Suppressor macrophage (primary cell): Measurements from ENCODE around the gene KDM4F.
"Not testable (repeated sequence)": the region's sequence is repeated elsewhere in the genome, so short reads cannot be mapped to it uniquely, and the experiment has no call there.

Experiments
- DNase-seq, 4 experiments: peaks; one replicate each; pipeline ENCODE4 v3.0.0-alpha.2; 2020 to 2022
- total RNA-seq, 17 experiments: gene quantifications; one replicate each; lab custom pipeline; 2026; ENCODE audit warnings: mixed read lengths in 6 of 17, inconsistent platforms in 3 of 17; lab: John Stamatoyannopoulos, UW

KDM4F gene
- total RNA-seq = 0 to 0.88 (median 0) reads per million in 17 experiments

GRCh38 chr11:95049122-95049521 lies at the start of gene KDM4F:
KDM4F (plus strand) TSS chr11:95049422.
- not testable (repeated sequence) for DNase-seq

DNA sequence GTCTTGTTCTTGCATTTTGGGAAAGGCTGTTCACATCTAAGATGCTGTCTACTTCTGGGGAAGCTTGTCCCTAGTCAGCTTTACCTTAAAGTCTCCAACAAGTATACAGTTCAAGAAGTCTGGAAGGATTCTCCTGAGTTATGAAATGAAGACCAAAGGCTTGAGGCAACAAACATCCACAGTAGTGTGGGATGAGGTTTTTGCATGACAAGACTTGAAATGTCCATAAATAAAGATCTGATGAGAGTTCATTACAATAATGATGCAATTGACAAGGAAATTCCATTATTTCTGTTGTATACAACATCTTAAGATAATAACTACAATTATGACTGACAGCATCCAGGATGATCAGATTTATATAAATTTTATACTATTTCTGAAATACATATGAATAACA lies 45.5 kb upstream of the KDM4F start:
- DNase-seq = no peak

DNA sequence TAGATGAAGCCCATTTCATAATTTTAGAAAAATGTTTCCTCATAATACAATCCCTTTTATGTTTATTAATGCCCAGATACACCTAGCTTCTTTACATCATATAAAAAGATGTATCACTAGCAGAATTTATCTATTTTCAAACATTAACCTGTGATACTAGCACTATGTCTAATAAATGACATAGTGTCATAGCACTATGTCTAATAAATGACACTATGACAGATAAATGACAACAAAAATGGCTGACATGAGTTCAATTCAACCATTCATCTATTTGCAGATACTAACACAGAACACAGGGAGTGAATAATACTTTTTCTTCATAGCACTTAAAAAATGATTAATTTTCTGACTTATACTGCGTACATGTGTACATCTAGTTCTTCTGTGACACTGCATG lies 43.6 kb upstream of the KDM4F start:
- DNase-seq = no peak

DNA sequence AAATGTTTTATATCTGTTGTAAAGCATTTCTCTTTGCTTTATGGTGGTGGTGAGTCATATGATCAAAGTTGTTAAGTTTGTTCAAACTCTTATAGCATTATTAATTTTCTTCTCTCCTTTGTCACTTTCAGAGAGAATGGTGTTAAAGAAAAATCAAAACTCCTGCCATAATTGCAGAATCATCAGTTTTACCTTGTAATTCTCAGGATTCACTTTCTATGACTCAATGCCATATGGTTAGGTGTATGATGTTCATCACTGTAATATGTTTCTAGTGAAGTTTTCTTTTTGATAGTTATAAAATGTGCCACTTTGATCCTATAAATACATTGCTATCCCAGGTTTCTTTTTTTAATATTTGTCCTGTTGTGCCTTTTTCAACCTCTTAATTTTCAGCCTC lies 37.8 kb upstream of the KDM4F start:
- DNase-seq = no peak

DNA sequence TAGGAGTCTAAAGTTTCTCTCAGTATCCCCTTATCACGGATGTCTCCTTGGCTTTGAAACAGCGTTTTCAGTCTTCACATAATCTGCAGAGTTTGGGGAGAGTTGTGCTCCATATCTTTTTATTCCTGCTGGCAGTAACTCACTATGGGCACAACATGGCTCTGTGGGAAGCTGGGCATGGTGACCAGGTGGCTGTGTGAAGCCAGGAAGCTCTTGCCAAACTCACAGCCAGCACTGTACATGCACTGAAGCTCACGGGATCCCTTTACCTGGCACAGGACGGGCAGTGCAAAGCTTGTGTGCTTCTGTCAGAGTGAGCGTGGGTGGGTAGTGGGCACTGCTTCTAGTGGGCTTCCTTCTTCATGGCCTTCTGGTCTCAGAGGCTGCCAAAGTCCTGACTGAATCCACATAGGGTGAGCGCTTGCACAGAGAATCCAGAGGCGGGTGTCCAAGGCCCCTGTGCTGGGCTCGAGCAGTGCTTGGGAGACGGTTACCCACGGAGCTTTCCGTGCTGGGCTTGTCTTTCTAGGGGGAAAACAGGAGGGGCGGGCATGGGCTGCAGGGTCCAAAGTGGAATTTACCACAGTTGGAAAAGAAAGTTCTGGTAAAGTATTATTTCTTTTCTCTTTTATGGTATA lies 34.9 kb upstream of the KDM4F start:
- DNase-seq = no peak

DNA sequence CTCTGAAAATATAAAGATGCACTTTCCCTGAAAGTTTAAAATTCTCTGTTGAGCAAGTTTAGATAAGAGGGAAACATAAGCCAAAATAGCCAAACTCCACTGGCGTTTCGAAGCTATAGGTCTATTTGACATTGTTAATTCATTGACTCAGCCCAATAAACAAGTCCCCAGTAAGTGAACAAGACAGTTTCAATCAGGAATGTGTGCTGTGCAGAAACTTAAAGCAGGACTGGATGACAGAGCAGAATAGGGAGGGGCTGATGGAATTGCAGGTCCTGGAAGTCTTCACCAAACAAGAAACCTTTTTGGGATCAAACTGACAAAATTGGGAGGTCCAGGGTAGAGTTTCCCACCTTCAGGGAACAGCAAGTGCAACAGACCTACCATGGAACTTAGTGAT lies 33.1 kb upstream of the KDM4F start:
- DNase-seq = no peak

GRCh38 chr11:95021468-95021867 lies 27.8 kb upstream of the KDM4F start:
- DNase-seq = not testable (repeated sequence)

- no peak for DNase-seq
These were observed 24.3 kb upstream of the KDM4F start, which contains the start of gene KDM4E for GRCh38 chr11:95024958-95025357. KDM4E (plus strand) TSS chr11:95025258; CDS start chr11:95025558, 300 bp downstream.

DNA sequence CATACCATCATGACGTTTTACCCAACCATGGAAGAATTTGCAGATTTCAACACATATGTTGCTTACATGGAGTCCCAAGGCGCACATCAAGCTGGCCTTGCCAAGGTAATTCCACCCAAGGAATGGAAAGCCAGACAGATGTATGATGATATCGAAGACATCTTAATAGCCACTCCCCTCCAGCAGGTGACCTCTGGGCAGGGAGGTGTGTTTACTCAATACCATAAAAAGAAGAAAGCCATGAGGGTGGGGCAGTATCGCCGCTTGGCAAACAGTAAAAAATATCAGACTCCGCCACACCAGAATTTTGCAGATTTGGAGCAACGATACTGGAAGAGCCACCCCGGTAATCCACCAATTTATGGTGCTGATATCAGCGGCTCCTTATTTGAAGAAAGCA lies 23.6 kb upstream of the KDM4F start:
- not testable (repeated sequence) for DNase-seq

- DNase-seq = peak in 1 of 4 experiments; percentile 4
These were observed 20.9 kb upstream of the KDM4F start for GRCh38 chr11:95028357-95028756.

DNA sequence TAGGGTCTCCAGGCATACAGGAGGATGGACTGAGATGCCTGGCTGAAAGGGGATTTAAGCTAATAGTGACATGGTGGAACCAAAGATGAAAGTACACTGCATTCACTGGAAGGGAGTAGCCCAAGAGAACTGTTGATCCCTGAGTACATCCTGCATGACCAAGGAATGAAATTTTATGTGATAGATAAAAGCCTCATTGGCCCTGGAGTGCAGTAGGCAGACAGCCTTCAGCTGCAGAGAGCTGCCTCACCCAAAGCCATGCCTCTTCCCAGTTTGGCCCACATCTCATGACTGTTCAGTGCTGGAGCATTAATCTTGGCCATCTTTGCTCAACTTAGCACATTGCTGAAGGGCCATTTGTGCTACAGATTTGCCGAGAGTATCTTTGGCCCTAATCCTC lies 16.2 kb upstream of the KDM4F start:
- DNase-seq = no peak

DNA sequence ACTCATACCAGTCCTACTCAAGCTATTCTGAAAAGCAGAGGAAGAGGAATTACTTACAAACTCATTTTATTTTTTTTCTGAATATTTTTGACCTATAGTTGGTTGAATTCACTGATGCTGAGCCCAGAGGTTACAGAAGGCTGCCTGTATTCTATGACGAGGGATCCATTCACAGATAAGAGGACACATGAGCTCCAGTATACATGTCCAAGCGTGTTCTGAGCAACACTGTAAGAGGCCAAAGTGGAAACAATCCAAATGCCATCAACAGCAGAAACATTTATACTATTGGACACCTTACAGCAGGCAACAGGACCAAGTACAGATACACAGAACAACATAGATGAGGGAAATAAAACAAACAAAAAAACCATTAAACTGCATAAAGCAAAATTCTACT lies 13.9 kb upstream of the KDM4F start:
- no peak for DNase-seq

DNA sequence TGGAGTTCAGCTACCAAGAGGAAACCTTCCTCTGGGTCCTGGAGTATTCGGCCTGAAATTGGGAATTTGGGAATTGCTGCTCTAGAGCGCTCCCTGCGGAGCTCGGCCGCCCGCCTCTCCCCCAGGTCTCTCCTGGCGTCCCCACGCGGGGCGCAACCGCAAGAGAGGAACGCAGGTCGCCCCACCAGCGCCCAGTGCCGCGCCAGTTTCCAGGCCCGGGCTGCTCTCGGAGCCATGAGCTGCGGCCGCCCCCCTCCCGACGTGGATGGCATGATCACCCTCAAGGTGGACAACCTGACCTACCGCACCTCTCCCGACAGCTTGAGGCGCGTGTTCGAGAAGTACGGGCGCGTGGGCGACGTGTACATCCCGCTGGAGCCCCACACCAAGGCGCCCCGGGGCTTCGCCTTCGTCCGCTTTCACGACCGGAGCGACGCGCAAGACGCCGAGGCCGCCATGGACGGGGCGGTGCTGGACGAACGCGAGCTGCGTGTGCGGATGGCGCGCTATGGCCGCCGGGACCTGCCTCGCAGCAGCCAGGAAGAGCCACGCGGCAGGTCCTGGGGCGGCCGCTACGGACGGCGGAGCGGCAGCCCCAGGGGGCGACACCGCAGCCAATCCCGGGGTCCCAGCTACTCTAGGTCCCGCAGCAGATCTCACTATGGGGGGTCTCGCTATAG lies 11.7 kb upstream of the KDM4F start:
- peak in 3 of 4 experiments; percentile 5 to 27 (median 7) for DNase-seq

DNA sequence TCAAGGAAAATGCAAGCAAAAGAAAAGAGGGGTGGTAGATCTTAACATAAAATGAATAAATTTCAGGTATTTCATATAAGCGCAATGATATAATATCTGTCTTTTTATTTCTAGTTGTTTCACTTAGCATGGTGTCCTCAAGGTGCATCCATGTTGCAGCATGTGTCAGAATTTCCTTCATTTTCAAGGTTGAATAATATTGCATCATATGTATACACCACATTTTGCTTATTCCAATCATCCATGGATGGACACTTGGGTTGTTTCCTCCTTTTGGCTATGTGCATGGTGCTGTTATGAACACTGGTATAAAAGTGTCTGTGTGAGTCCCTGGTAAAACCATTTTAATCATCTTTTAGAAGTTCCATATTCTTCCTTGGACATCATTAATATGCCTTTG lies 7.0 kb upstream of the KDM4F start:
- no peak for DNase-seq

DNA sequence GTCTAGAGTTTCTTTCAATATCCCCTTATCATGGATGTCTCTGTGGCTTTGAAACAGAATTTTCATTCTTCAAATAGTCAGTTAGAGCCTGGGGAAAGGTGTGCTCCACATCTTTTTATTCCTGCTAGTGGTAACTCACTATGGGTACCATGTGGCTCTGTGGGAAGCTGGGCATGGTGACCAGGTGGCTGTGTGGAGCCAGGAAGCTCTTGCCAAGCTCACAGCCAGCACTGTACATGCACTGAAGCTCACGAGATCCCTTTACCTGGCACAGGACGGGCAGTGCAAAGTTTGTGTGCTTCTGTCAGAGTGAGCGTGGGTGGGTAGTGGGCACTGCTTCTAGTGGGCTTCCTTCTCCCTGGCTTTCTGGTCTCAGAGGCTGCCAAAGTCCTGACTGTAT lies 6.3 kb upstream of the KDM4F start:
- DNase-seq = no peak

DNA sequence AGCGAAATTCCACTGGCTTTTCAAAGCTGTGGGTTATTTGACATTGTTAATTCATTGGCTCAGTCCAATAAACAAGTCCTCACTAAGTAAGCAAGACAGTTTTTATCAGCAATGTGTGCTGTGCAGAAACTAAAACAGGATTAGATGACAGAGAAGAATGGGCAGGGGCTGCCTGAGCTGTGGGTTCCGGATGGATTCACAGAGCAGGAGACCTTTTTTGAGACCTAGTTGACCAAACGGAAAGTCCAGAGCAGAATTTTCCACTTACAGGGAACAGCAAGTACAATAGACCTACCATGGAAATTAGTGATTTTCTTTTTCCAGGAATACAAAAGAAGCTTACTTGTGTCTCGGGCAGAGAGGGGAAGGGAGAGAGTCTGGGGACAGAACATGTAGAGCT lies 5.2 kb upstream of the KDM4F start:
- DNase-seq = no peak

- no peak for DNase-seq
These were observed 3.4 kb upstream of the KDM4F start for GRCh38 chr11:95045812-95046211.

GRCh38 chr11:95050595-95051202 lies 1.5 kb downstream of the KDM4F start:
- no peak for DNase-seq

DNA sequence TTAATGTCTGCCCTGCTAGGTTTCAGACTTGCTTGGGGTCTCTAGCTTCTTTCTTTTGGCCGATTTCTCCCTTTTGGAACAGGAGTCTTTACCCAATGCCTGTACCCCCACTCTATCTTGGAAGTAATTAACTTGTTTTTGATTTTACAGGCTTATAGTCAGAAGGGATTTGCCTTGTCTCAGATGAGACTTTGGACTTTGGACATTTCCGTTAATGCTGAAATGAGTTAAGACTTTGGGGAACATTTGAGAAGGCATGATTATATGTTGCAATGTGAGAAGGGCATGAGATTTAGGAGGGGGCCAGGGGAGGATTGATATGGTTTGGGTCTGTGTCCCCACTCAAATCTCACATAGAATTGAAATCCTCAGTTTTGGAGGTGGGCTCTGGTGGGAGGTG lies 5.1 kb downstream of the KDM4F start:
- no peak for DNase-seq

DNA sequence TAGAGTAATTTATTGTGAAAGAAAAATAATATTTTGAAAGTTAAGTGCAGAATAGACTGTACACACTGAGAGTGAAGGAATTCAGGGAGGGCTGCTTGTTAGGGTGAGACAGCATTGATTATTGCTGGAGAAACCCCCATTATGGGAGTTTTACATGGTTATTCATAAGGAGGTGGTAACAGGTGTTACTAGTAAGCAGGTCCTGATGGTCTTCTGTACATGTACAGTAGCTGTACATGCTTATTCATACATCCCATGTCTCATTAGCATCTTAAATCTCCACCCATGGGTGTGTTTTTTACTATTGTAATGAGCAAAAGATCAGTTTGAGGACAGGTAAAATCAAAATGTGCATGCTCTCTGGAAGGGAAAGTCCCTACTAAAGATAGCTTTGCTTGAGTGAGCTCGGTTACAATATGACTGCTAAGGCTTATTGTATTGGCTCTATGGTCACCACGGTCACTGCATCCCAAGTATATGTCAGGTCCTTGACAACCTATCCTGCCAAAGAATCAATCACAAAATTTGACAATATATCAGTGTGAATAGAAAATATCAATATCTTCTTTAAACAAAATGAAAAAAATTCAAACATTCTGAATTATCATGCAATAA lies 6.2 kb downstream of the KDM4F start:
- no peak for DNase-seq

DNA sequence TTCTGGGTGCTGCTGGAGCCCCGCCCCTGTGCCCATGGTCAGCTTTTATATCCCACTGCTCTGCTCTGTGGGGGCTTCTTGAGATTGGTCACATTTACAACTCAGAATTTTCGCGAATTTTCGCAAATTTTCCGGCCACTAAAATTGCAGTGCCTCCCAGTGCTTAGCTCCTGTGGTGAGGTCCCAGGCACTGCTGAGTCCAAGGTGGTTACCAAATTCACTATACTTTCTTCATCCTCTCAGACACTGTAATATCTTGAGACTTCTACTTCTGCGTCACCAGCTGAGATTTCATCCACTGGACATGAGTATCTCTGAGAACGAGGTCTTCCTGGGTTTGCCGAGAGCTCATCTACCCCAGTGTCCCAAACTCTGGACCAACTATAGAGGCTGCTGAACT lies 8.7 kb downstream of the KDM4F start:
- no peak for DNase-seq

GRCh38 chr11:95058621-95059020 lies 9.4 kb downstream of the KDM4F start:
- no peak for DNase-seq

- no peak for DNase-seq
These were observed 9.8 kb downstream of the KDM4F start for GRCh38 chr11:95059046-95059445.

- no peak for DNase-seq
These were observed 16.1 kb downstream of the KDM4F start for GRCh38 chr11:95065336-95065735.
